WI38 (cell line): ENCODE results near the gene STX5.
"Not testable (repeated sequence)": the region's sequence is repeated elsewhere in the genome, so short reads cannot be mapped to it uniquely, and the experiment has no call there.

ENCODE experiments used
- H3K4me3 ChIP-seq: 2 replicates; pipeline ENCODE4 v1.5.1; 2011; ENCODE audit warnings: low read depth, mild to moderate bottlenecking, control low read depth, low read length
- TF ChIP-seq, protein P1 (sequence below): IDR thresholded peaks from 2 replicates; pipeline ENCODE4 v1.5.1; 2012; ENCODE audit warnings: low read depth, mild to moderate bottlenecking, control low read depth, low read length

The STX5 gene

DNA sequence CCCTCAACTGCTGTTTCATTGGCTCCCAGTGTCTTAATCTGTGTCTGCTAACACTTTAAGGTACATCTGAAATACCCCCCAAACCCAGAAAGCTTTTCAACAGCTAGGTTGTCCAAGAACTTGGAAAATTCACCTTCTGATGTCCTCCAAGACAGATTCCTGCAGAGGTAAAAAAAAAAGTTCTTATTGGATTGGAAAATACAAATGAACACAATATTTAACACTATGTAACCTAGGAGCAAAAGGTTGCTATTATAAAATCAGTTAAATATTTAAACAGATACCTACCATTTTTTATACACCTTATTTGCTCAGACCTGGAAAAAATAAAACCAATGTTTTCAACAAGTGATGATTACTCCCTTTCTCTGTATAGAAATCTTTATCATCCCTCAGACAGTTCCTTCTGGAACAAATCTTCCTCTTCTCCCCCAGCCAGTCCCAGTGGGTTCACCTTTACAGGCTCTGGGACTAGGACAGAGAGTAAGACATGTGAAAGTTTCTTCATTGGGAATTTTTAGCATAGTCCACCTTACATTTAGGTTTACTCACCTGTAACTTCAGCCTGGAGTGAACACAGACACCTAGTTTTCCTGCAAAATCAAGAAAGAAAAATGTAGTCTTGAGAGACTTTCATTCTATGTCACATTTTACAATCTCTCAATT, 20.8 kb upstream of the STX5 start:
- TF ChIP-seq, protein P1, sequence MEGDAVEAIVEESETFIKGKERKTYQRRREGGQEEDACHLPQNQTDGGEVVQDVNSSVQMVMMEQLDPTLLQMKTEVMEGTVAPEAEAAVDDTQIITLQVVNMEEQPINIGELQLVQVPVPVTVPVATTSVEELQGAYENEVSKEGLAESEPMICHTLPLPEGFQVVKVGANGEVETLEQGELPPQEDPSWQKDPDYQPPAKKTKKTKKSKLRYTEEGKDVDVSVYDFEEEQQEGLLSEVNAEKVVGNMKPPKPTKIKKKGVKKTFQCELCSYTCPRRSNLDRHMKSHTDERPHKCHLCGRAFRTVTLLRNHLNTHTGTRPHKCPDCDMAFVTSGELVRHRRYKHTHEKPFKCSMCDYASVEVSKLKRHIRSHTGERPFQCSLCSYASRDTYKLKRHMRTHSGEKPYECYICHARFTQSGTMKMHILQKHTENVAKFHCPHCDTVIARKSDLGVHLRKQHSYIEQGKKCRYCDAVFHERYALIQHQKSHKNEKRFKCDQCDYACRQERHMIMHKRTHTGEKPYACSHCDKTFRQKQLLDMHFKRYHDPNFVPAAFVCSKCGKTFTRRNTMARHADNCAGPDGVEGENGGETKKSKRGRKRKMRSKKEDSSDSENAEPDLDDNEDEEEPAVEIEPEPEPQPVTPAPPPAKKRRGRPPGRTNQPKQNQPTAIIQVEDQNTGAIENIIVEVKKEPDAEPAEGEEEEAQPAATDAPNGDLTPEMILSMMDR: no peak
- no peak overlapping the region for H3K4me3 ChIP-seq

DNA sequence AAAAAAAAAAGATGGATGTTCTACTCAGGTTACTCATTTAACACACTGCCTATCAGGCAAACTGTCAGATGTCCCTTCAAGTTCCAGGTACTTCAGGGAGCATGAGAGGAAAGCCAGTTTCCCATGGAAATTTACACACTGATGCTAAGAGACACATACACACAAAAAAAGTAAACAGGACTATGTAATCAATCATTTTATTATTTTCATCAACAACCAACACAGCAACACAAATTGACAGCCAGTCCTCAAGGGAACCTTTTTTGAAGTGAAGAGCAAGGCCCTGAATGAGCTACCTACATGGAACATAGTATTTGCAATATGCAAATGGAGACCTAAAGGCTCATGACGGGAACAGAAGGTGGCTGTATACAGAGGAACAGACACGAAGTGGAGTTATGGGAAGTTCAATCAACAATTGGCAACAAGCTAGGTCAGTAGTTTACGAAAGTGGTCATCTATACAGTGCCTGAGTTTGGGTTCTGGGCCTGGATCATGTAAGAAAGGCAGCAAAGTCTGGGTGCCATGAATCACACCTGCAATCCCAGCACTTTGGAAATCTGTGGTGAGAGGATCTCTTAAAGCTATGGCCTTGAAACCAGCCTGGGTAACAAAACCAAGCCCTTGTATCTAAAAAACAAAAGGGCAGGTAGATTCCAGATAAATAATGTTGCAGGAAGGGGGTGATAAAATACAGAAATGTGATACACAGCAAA, 20.1 kb upstream of the STX5 start:
- TF ChIP-seq, protein P1: no peak
- H3K4me3 ChIP-seq: no peak overlapping the region

DNA sequence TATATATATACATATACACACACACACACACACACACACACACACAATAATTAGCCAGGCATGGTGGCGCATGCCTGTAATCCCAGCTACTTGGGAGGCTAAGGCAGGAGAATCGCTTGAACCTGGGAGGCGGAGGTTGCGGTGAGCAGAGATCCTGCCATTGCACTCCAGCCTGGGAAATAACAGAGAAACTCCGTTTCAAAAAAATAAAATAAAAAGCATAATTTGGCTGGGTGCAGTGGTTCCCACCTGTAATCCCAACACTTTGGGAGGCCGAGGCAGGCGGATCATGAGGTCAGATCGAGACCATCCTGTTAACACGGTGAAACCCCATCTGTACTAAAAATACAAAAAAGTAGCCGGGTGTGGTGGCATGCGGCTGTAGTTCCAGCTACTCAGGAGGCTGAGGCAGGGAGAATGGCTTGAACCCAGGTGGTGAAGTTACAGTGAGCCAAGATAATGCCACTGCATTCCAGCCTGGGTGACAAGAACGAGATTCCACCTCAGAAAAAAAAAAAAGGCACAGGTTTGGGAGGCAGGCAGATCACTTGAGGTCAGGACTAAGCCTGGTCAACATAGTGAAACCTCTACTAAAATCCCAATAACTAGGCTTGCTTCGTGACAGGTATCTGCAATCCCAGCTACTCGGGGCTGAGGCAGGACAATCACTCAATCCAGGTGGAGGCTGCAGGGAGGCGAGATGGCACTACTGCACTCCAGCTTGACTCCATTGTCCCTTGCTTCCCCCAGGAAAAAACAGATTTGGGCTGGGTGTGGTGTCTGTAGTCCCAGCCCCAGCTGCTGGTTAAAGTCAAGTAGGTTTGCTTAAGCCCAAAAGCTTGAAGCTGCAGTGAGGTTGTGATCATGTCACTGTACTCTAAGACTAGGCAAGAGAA, 19.3 kb upstream of the STX5 start:
- no peak overlapping the region for H3K4me3 ChIP-seq
- TF ChIP-seq, protein P1: no peak

GRCh38 chr11:62847767-62848314, 16.0 kb upstream of the STX5 start:
- no peak overlapping the region for H3K4me3 ChIP-seq
- TF ChIP-seq, protein P1: no peak

- H3K4me3 ChIP-seq: no peak overlapping the region
- TF ChIP-seq, protein P1: no peak
Measured at GRCh38 chr11:62846177-62846576, 14.3 kb upstream of the STX5 start.

- TF ChIP-seq, protein P1: no peak
- H3K4me3 ChIP-seq: no peak overlapping the region
Measured at GRCh38 chr11:62844154-62844553, 12.3 kb upstream of the STX5 start.

DNA sequence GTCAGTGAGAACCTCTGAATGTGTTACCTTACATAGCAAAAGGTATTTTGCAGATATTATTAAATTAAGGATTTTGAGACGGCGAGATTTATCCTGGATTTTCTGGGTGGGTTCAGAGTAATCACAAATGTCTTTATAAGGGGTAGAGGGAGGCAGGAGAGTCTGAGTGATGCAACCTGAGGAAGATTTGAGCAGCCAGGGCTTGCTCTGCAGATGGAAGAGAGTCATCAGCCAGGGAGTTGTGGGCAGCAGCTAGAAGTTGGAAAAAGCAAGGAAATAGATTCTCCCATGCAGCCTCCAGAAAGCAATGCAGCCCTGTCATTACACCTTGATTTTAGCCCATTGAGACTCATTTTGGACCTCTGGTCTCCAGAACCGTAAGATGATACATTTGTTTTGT, 11.6 kb upstream of the STX5 start:
- no peak overlapping the region for H3K4me3 ChIP-seq
- TF ChIP-seq, protein P1: no peak

DNA sequence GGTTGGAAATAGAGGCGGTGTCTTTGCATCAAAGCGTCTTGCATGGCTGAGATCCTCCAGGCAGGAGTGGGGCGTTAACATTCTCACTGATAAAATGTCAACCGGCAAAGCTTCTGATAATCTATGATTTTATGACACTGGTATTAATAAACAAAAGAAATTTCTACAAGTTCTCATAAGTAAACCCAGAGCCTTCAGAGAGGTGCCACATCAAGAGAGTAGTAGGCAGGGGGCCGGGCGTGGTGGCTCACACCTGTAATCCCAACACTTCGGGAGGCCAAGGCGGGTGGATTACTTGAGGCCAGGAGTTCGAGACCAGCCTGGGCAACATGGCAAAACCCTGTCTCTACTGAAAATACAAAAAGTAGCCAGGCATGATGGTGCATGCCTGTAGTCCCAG, 11.0 kb upstream of the STX5 start:
- H3K4me3 ChIP-seq: not testable (repeated sequence)
